A549 (cell line): Measurements from ENCODE around the gene AKAP11.

ENCODE experiments used
- CBX8 ChIP-seq: fragments of 200-600 bp; sonication (generic); IDR thresholded peaks from 2 replicates; pipeline ENCODE4 v1.6.1; 2016
- CTCF ChIP-seq: fragments of >200 bp; sonication (Bioruptor Twin); formaldehyde crosslinking; IDR thresholded peaks from 3 replicates; pipeline ENCODE4 v1.5.1; 2016
- MAFK ChIP-seq: fragments of 450-650 bp; IDR thresholded peaks from 2 replicates; pipeline ENCODE4 v1.6.1; 2014; ENCODE audit not compliant: partially characterized antibody
- MAZ ChIP-seq: fragments of 150-350 bp; IDR thresholded peaks from 2 replicates; pipeline ENCODE4 v1.6.1; 2014; ENCODE audit warnings: antibody characterized with exemption, low read depth, low read length, borderline replicate concordance
- POLR2A ChIP-seq: IDR thresholded peaks from 2 replicates; pipeline ENCODE4 v1.6.1; 2012; ENCODE audit warnings: mild to moderate bottlenecking, low read length
- POLR2AphosphoS2 ChIP-seq: conservative IDR thresholded peaks from 2 replicates; pipeline ENCODE4 v1.6.1; 2012; ENCODE audit warnings: low read length, improper control_type of control experiment, inconsistent platforms
- RAD21 ChIP-seq, 2 experiments: fragments of >200 bp in 1 of 2; sonication (Bioruptor Twin) in 1 of 2; formaldehyde crosslinking in 1 of 2; IDR thresholded peaks in 1 of 2; conservative IDR thresholded peaks in 1 of 2; 2 replicates in 1 of 2; 3 replicates in 1 of 2; pipeline ENCODE4 v1.6.1; 2012 to 2018; ENCODE audit warnings: inconsistent platforms in 1 of 2
- TP53 ChIP-seq: fragments of 250-450 bp; sonication (Bioruptor Pico); IDR thresholded peaks from 2 replicates; pipeline ENCODE4 v1.5.0; 2021; ENCODE audit warnings: mild to moderate bottlenecking, moderate library complexity
- ZFP36 ChIP-seq: fragments of 450-650 bp; IDR thresholded peaks from 2 replicates; pipeline ENCODE4 v1.6.1; 2014; ENCODE audit warnings: borderline replicate concordance; ENCODE audit not compliant: partially characterized antibody

GRCh38 chr13:42334329-42334706, 62.4 kb downstream of the AKAP11 start:
- TF ChIP-seq POLR2A = no peak
- TF ChIP-seq MAFK = no peak
- no peak for TF ChIP-seq CBX8
- TF ChIP-seq CTCF = no peak
- TF ChIP-seq TP53 (CRISPR knock-in tag) = no peak
- no peak for TF ChIP-seq RAD21 (conservative IDR thresholded peaks at IDR 0.05 in 1 of 2, IDR thresholded peaks at IDR 0.05 in 1 of 2)
- no peak for TF ChIP-seq ZFP36
- no peak for TF ChIP-seq POLR2AphosphoS2
- TF ChIP-seq MAZ = no peak
